Pulmonary artery endothelial cell (primary cell): ENCODE data around the gene NR4A3. TPM values are rescaled to one million over a fixed set of nuclear protein-coding genes. Genes with fewer than 3 reads are reported as not detected.
"Not testable (repeated sequence)": the region's sequence is repeated elsewhere in the genome, so short reads cannot be mapped to it uniquely, and the experiment has no call there.

Source experiments
- DNase-seq: peaks from one replicate; pipeline ENCODE4 v3.0.0-alpha.2; 2011; ENCODE audit warnings: low read depth, low spot score
- total RNA-seq: library from RNA; depleted of rRNA; stranded (reverse); fragments of >200 nt; gene quantifications from 2 replicates; pipeline ENCODE4 v1.2.3, GENCODE V29; 2014

NR4A3 gene
- total RNA-seq, 1 donor from 2014 or later, result under 0.01 TPM

DNA sequence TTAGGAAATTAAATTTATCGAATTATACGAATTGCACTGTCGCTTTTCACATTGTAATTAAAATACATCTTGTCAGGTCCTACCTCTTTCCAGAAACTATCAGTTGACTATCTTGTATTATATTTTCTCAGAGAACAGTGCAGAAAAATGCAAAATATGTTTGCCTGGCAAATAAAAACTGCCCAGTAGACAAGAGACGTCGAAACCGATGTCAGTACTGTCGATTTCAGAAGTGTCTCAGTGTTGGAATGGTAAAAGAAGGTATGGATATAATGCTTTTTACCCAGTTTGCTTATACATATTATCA, 10.8 kb downstream of the NR4A3 start:
- DNase-seq, result no peak

DNA sequence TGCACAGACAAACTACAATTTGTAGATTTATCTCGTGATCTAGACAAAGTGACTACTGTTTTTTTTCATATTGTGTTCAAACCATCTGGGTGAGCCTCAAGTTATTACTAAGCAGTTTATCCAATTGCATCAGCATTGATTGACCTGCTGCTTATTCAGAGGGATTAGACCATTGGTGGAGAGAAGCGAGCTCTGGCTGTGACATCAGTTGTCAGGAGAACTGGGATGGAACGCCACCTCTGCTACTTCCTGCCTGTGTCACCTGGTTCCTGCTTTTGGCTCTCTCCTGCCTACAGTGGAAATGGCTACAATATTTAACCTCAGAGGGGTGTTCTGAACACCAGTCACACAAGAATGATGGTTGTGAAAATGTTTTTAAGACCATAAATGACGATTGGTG, 12.1 kb downstream of the NR4A3 start:
- no peak for DNase-seq

DNA sequence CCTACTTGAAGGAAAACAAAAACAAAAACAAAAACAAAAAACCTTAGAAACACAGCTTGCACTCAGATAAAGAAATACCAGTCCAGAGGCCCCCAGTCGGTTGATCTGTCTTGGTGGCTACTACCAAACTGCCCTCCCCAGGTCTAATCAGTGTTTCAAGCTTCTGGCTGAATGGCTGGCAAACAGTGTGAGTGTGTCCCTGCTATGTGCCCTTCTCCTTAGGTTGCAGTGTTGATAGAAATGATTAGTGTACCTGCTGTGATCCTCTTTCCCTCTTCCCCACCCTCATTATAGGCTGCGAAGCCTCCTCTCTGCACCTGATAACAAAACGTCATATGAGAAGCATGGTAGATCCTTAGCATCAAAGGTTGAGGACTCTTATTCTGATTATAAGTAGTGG, 12.8 kb downstream of the NR4A3 start:
- no peak for DNase-seq

DNA sequence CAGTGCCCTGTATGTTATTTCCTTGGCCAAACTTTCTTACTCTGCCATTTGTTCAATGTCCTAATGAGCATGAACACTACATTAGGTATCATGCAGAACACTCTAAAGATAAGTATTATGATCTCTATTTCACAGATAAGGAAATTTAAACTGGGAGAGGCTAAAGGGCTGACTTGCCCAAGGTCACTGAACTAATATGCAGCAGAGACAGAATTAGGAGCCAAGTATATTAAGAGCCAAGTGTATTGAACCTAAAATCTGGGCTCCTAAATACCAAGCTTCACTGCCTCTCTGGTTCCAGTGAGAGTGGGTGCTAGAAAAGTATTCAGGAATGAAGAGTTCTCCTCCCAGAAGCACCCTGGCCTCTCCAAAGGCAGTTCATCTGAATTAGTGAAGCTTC, 13.5 kb downstream of the NR4A3 start:
- no peak for DNase-seq

DNA sequence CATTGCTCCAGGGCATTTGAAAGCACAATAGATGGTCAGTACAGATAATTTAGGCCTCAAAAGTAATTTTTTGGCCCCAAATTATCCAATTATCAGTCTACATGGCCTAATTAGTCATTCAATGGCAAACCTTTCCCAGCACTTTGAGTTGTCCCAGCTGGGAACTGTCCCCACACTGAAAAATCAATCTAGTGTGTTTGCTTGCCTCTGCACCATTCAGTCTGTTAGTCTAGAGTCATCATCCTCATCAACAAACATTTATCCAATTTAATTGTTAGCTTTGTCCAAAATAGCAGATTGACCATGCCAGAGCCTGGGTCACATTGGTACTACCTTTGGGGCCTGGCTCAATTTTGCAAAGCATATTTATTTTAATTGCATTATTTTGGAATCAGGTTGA, 13.9 kb downstream of the NR4A3 start:
- no peak for DNase-seq

DNA sequence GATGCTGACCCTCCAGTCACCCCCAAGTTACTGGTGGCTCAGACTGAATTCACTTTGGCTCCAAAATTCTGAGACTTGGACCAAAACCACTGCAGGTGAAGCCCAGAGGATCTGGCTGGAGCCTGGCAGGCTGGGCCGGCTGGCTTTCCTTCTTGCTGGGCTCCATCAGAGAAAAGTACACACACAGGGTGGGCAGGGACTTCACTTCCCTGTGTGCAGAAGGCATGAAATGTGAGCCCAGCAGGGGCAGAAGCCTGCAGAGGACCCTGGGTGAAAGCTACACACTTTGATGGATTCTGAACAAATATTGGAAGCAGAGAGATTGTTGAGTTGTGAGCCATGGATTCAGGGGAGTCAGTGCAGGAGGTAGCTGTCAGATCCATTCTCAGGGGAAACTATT, 18.4 kb downstream of the NR4A3 start:
- no peak for DNase-seq

DNA sequence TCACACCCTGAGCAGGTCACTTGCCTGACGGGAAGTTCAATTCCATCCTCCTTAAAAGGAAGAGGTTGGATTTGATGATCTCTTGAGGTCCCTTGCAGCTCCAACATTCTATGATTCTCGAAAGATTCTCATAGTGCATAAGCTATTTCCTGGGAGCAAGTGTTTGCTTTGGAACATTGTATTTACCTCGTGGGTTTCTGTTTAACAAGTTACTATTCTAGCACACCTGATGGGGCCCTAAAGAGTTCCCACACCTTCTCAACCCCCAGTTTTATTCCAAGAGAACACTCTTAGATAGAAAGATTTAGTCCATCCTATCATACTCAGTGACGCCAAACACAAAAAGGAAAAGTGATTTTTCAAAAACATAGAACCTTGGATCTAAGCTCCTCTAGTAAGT, 23.4 kb downstream of the NR4A3 start:
- DNase-seq, result no peak

DNA sequence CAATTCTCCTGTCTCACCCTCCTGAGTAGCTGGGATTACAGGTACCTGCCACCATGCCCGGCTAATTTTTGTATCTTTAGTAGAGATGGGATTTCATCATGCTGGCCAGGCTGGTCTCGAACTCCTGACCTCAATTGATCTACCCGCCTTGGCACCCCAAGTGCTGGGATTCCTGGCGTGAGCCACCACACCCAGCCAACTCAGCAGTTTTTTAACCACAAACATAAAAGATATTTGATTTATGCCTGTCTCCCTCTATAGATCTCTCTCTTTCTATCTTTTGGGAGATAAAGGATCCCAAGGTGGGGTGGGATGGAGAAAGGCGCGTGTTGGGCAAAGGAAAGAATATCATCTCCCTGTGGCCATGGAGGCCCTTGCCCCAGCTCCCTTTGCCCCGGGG, 26.8 kb downstream of the NR4A3 start:
- DNase-seq, result no peak

DNA sequence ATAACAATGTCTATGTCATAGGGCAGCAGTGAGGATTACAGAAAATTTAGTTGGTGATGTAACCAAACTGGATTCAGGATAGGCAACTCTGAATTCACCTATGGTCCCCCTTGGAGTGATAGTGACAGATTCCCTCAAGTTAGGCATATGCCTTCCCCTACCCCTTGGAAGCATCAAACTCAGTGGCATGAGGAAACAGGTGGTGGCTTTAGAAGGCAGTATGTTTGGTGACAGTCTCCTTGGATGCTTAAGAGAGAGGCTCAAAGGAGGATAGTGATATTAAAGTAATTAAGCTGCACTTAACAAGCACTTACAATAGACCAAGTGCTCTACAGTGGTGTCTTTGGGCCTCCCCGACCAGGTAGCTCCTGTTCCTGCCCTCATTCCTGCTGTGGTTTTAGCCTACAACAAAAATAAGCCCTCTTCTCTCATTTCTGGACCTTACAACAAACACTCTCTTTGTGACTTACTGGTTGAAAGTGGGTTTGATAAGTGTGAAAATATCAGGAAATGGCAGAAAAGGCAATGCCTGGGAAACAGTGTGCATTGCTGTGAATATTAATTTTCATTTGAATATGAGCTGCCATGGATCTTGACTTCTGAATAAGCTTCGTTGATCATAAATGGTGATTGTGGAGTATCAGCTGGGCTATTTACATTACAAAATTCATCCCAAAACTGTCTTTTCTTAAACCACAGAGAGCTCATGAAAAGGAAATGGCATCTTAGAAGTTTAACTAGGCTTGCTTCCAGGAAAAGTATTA, 29.2 kb downstream of the NR4A3 start:
- no peak for DNase-seq

DNA sequence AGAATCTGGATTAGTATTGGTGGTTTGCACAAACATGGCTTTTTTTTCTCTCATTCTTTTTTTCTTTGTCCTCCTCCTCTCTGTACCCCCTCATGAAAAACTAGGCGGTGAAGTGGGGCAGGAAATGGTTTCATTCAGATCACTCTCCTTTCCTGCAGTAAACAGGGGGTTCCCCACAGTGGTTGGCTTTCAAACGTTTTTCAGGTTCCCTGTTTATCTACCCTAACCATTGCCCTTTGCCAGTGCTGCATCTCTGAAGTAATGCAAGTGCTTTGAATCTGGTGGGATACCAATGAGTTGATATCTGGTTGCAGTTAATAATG, 29.8 kb downstream of the NR4A3 start:
- no peak for DNase-seq

DNA sequence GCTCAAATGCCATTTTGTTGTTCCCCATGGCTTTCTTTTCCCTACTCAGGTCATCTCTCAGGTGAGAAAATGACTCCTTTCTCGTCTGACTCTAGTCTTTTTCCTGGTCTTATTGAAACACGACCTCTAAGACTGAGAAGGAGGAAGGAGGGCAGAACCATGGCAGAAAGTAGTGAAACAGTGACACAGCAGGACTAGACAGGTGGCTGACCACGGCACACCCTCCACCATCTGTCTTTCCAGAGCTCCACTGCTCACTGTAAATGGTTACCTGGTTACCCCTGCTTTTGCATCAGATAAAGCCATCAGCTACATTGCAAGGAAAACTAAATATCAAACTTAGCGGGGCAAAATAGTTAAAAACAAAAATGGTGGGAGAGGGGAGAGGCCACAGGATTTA, 30.9 kb downstream of the NR4A3 start:
- no peak for DNase-seq

DNA sequence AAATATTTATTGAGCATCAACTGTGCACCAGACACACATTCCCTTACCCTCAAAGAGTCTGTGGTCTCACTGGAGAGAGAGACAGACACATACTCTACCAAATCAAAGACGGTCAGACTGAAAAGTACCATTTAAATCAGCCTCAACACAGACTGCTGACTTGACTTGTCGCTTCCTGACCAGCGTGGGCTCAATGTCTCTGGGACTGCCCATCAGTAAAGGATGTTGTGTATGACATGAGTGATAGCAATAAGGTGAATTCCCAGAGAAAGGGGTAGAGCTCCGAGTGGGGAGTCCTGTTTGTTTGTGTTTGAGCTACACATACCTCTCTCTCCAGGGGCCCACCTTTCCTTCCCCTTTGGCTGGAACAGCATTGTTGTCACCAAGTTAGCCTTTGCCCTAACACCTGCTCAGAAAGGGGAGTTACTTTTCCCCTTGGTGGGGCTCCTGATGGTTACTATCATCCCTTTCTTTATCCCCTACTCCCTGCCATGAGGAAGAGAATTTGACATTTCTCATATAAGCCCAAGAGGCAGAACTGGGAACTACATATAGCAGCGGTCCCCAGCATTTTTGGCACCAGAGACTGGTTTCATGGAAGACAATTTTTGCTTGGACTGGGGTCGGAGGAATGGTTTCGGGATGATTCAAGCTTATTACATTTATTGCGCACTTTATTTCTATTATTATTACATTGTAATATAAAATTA, 33.9 kb downstream of the NR4A3 start:
- DNase-seq, result no peak

DNA sequence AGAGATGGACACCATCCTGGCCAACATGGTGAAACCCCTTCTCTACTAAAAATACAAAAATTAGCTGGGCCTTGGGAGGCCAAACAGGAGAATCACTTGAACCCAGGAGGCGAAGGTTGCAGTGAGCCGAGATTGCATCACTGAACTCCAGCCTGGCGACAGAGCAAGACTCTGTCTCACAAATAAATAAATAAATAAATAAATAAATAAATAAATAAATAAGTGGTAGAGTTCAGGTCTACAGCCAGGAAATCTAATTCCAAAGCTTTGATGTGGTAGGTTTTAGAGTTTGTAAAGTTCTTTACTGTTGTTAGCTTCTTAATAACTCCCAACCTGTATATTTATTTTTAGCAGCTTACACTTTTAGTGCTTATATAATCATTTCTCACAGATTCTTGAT, 35.9 kb downstream of the NR4A3 start:
- not testable (repeated sequence) for DNase-seq

DNA sequence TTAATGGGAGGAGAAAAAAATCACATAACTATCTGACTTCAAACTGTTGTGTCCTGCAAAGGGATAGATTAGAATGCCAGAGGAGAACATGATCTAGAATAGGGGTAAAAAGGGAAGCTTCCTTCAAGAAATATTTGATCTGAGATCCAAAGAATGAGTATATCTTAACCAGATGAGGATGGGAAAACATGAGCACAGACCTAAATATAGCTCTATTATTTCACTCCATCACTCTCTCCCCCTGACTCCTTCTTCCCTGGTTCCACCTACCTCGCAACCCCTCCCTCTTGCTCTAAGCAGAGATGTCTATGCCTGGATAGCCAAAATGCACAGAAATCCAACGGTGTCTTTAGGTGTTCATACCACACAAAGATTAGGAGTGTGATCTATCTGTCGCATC, 36.4 kb downstream of the NR4A3 start:
- DNase-seq, result no peak

DNA sequence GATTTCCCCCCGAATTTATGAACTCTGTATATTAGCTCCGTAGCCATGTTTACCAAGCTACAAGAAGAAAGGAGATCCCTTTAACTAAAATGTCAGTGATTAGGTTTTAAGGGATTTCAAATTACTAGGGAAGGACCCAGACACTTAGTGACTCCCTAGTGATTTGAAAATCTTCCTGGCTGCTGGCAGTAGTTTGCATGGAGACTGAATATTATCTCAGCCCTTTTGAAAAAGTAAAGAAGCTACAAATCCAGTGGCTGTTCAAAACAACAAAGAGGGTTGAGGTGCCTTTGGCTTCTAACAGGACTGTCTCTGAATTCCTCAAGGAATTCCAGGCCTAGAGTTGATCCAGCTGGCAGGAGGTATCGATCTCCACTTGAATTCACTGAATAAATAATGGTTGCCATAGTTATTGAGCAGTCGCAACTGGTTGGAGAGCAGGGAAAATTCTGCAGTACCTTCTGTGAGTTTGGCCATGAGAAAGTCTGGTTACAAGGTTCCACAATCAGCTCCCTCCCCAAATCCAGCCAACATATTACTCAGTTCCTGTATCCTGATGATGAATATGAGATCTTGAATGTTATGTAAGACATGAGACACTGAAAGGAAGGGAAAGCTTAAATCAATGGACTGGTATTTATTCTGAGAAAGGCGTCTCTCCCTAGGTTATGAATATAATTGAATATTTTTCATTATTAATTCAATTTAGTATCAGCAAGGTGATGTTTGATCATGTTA, 37.7 kb downstream of the NR4A3 start:
- no peak for DNase-seq

DNA sequence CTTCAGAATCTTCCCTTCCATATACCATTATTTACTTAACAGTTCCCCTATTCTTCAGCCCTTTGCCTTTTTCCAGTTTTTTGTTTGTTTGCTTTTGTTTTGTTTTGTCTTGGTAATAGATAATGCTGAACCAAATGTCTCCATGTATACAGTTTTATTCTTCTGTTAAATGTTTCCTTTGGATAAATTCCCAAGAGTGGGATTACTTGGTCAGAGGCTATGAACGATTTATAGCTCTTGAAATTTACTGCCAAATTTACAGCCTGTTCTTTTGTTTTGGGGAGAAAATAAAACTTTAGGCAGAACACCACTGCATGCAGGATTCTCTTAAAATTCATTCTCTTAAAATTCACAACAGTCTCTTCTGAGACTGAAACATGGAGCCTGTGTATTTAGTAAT, 38.6 kb downstream of the NR4A3 start:
- no peak for DNase-seq

DNA sequence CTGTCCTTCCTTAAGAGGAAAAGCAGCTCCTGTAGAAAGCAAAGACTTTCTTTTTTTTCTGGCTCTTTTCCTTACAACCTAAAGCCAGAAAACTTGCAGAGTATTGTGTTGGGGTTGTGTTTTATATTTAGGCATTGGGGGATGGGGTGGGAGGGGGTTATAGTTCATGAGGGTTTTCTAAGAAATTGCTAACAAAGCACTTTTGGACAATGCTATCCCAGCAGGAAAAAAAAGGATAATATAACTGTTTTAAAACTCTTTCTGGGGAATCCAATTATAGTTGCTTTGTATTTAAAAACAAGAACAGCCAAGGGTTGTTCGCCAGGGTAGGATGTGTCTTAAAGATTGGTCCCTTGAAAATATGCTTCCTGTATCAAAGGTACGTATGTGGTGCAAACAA, 42.3 kb downstream of the NR4A3 start:
- DNase-seq, result no peak

DNA sequence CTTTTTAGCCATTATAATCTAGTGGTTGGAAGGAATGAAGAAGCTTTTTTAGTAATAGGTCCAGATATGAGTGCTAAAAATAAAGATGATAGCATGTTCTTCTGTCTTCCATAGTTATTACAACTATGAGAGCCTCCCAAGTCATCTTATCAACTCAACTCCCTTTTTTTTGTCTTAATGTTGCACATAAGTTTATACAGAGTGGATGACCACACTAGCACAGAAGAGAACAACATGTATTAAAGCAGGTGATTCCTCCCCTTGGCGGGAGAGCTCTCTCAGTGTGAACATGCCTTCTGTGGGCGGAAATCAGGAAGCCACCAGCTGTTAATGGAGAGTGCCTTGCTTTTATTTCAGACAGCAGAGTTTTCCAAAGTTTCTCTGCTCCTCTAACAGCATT, 44.7 kb downstream of the NR4A3 start:
- DNase-seq, result no peak

DNA sequence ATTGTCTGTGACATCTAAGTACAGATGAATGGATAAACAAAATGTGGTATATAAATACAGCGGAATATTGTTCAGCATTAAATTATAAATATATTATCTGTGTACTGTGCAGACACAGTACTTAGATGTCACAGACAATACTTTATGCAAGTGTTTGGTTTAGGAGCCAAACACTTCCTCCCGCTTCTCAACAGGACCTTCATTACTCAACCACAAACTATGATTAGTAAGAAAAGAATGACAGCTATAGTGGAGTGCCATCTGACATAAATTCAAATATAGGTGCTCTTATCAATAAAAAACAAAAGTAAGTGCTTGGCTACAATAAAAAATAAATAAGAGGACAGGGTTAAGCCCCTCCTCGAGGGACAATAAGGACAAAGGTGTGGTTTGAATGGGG, 45.9 kb downstream of the NR4A3 start:
- DNase-seq, result no peak

DNA sequence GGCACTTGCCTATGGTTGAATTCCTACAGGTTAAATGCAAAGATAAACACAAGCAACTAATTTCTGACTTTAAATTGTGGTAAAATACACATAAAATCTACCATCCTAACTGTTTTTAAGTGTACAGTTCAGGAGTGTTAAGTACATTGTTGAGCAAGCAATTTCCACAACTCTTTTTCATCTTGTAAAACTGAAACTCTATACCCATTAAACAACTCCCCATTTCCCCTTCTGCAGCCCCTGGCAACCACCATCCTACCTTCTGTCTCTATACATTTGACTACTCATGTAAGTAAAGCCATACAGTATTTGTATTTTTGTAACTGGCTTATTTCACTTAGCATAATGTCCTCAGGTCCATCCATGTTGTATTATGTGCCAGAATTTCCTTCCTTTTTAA, 46.3 kb downstream of the NR4A3 start:
- DNase-seq, result no peak

DNA sequence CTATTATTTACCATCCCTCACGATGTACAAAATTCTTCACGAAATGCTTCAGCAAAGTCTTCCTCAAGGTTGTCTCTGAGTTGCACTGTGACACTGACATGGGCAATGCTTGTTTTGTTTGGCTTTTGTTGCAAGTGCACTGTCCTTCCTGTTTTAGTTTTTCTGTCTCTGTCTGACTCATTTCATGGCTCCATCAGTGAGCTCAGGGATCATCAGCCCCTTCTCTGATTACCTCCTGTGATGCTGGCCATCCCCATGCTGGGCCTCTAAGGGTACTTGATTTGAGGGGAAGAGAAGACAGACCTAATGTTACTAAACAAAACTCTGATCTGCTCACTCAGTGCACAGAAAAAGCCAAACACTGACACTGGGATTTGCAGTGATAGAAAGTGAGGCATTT, 47.2 kb downstream of the NR4A3 start:
- DNase-seq, result no peak

DNA sequence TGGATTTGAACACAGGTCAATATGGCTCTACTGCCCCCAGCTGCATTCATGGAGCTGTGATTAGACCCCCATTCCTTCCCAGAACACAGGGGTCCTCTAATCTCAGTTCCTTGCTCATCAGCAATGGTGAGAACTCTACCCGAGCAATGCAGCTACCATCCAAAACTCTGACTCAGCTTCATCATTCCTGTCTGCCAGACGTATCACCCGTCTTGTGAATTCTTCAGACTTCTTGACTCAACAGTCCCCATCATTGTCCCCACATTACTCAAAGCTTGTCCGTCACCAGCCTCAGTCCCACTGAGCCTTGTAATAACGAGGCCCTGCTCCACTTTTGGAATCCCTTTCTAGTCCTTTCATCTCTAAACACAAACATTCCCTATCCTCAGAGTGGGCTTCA, 48.4 kb downstream of the NR4A3 start:
- DNase-seq, result no peak

DNA sequence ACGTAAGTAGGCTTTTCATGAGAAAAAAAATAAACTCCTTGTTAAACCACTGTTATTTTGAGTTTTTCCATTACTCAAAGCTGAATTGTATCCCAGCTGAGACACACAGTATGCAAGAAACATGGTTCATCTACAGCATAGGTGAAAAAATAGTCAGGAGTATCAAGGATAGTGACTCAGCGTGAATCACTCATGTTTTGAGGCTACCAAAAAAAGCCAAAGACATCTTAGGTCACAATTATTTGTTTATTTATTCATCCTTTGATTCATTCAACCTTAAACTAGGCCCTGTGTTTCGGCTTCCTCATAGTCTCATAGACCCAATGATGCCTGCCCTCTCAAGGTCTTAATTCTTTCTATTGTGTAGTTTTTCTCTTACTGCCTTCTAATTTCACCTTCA, 51.8 kb downstream of the NR4A3 start:
- no peak for DNase-seq
